Ureter (tissue), 1 donor: ENCODE results near the gene SAA2. TPM values are rescaled to one million over a fixed set of nuclear protein-coding genes. Genes with fewer than 3 reads are reported as not detected.
"Not testable (repeated sequence)": the region's sequence is repeated elsewhere in the genome, so short reads cannot be mapped to it uniquely, and the experiment has no call there.

Experiments
- DNase-seq: peaks from one replicate; pipeline ENCODE4 v3.0.0-alpha.2; 2020; ENCODE audit warnings: low spot score
- total RNA-seq: library from RNA; stranded (reverse); gene quantifications from one replicate; pipeline ENCODE4 v1.2.4, GENCODE V29; 2023
- donor health status: DM: yes; HTN: yes; CAD: no.

Gene SAA2
- total RNA-seq, result 6.7 TPM

DNA sequence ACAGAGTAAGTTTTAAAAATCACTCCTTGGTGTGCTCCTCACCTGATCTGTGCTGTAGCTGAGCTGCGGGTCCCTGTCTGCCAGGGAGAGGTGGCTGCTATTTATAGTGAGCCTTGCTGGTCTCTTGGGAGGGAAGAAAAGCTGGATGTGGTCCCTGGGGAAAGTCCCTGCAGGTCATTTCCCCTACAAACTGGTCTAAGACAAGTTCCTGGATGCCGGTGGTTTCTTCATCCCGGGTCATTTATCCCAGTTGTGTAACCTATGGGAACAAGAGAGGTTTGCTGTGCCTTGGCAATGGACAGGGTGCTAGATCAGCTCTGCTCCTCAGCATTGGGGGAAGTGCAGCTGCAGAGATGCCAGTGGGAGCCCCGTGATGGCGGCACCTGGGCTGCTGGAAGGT, at the start of gene SAA2:
Gene SAA2, minus strand, starts transcription at position 108 of the 400 bp plus-strand sequence. CDS start 657 bp downstream, outside the sequence.
- no peak for DNase-seq

GRCh38 chr11:18295316-18295715, 46.8 kb upstream of the SAA2 start:
- DNase-seq, result no peak

- DNase-seq, result no peak
Measured at GRCh38 chr11:18294862-18295261, 46.4 kb upstream of the SAA2 start.

DNA sequence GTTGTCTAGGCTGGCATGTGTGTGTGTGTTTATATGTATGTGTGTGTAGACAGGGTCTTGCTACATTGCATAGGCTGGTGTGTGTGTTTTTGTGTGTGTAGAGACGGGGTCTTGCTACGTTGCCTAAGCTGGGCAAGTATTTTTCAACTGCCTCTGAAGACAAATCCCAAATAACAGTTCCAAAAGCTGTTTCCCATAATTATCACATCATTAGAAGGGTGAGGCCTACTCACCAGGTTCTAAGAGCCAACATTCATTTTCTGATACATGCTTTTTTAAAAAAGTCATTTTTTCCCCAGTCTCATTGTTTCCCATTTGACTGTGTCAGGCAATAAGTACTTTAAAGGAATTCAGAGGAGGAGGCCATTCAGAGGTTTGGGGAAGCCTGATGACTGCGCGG, 40.4 kb upstream of the SAA2 start:
- no peak for DNase-seq

GRCh38 chr11:18285841-18286240, 37.4 kb upstream of the SAA2 start:
- no peak for DNase-seq

DNA sequence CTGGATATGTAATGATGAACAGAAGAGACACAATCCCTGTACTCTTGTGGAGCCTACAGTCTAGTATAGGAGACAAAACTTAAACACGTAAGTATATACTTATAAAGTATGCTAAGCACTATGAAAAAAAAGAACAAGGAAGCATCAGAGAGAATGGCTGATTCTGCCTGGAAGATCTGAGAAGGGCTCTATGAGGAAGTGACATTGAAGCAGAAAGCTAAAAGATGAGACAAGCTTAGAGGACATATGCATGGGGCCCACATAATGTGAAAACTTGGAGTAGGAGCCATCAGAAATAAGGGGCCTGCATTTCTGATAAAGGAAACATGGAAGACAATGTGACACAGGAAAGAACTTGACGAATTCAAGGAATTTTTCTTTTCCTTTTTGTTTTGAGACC, 34.2 kb upstream of the SAA2 start:
- DNase-seq, result no peak

DNA sequence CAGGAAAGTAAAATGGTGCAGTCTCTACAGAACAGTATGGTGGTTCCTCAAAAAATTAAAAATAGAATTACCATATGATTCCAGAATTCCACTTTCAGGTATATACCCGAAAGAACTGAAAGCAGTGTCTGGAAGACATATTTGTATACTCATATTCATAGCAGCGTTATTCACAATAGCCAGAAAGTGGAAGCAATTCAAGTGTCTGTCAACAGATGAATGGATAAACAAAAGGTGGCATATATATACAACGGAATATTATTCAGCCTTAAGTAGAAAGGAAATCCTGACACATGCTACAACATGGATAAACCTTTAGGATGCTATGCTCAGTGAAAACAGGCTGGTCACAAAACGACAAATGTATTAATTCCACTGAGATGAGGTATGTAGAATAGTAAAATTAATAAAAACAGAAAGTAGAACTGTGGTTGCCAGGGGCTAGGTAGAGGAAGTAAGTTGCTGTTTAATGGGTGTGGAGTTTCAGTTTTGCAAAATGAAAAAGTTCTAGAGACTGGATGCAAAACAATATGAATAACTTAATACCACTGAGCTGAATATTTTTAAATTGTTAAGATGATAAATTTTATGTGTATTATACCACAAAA, 32.1 kb upstream of the SAA2 start:
- no peak for DNase-seq

- DNase-seq, result no peak
Measured at GRCh38 chr11:18277565-18278271, 29.2 kb upstream of the SAA2 start.

DNA sequence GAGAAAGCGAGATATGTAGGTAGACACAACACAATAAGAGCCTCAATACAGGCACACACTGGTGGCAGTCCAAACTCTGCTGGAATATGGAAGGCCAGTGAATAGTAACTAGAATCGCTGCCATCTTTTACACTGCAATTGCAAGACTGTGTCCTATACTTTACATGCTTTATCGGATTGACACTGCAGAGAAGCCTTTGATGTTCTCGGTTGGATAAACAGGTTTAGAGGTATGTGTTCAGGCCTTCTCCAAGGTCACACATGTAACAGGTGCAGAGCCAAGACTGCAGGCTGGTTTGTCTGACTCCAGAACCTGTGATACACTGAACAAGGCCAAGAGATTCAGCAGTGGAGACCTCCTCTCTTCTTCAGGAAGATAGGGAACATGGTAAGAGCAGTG, 22.7 kb upstream of the SAA2 start:
- no peak for DNase-seq

- no peak for DNase-seq
Measured at GRCh38 chr11:18270102-18270501, 21.6 kb upstream of the SAA2 start.

GRCh38 chr11:18269252-18269651, 20.8 kb upstream of the SAA2 start:
- not testable (repeated sequence) for DNase-seq

- DNase-seq, result not testable (repeated sequence)
Measured at GRCh38 chr11:18267335-18268133, 19.1 kb upstream of the SAA2 start.

GRCh38 chr11:18265949-18266348, 17.5 kb upstream of the SAA2 start, which contains the start of gene SAA1:
Gene SAA1, plus strand, starts transcription at chr11:18266264. Its CDS starts 624 bp downstream, at chr11:18266888.
- no peak for DNase-seq

GRCh38 chr11:18264677-18265555, 16.4 kb upstream of the SAA2 start:
- DNase-seq, result no peak

GRCh38 chr11:18264035-18264434, 15.6 kb upstream of the SAA2 start:
- no peak for DNase-seq

DNA sequence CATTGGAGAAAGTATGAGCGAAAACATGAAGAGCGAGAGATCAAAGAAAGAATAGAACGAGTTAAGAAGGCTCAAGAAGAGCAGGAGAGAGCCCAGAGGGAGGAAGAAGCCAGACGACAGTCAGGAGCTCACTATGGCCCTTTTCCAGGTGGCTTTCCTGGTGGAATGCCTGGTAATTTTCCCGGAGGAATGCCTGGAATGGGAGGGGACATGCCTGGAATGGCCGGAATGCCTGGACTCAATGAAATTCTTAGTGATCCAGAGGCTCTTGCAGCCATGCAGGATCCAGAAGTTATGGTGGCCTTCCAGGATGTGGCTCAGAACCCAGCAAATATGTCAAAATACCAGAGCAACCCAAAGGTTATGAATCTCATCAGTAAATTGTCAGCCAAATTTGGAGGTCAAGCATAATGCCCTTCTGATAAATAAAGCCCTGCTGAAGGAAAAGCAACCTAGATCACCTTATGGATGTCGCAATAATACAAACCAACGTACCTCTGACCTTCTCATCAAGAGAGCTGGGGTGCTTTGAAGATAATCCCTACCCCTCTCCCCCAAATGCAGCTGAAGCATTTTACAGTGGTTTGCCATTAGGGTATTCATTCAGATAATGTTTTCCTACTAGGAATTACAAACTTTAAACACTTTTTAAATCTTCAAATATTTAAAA, 14.3 kb upstream of the SAA2 start:
- not testable (repeated sequence) for DNase-seq

GRCh38 chr11:18261721-18262120, 13.3 kb upstream of the SAA2 start:
- DNase-seq, result no peak

DNA sequence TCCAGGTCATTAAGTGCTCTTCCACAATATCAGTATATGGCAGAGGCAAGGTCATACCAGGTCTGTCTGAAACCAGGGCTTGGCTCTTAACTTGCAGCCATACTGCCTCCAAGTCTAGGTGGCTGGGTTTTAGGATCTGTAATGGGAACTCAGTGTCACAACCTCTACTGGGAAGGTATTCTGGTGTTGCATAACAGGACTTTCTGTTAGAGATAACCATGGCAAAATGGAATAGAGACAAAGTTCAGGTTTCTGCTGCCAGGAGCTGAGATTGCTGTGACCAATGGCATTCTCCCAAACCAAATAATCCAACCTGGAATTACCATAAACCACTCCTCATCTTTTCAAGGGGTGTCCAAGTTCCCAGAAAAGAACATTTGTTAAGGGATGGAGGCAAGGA, 10.8 kb upstream of the SAA2 start:
- no peak for DNase-seq

DNA sequence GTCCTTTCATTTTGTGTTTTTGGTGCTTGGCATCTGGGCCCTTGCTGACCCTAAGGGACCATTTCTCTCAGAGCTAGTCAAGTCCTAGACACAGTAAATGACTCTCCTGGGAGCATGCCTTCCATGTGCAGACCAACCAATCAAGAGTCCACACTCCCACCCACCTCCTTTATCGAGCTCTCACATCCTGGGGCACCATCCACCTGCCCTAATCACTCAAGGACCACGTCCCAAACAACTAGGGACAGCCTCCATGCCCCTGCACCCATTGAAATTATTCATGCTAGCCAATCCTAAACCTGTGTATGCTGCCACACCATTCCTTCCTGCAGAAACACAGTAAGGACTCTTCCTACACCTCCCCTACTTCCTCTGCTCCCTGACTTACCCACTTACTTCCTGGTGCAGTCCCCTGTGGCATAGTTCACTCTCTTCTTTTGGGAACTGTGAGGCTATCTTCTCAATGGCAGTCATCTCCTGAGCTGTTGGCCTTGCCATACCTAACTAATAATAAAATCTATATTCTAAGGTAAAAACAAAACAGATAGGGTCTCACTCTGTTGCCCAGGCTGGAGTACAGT, 6.4 kb upstream of the SAA2 start:
- no peak for DNase-seq

- no peak for DNase-seq
Measured at GRCh38 chr11:18253778-18254338, 5.4 kb upstream of the SAA2 start.
